D341Med (cell line): Measurements from ENCODE around the gene TMEM151B.

Experiments used
- DNase-seq: peaks from one replicate; pipeline ENCODE4 v3.0.0; 2012; ENCODE audit warnings: low spot score

TMEM151B gene

GRCh38 chr6:44232676-44233566 is 37.3 kb upstream of the TMEM151B start:
- no peak for DNase-seq

GRCh38 chr6:44233567-44234100 is 36.6 kb upstream of the TMEM151B start:
- DNase-seq, result no peak

GRCh38 chr6:44234101-44235025 is 35.9 kb upstream of the TMEM151B start:
- peak; percentile 77 for DNase-seq

- DNase-seq, result no peak
Measured at GRCh38 chr6:44235269-44235668, 35.0 kb upstream of the TMEM151B start.

- DNase-seq, result no peak
Measured at GRCh38 chr6:44235891-44236516, 34.2 kb upstream of the TMEM151B start.

GRCh38 chr6:44237021-44237812 is 33.0 kb upstream of the TMEM151B start:
- DNase-seq, result peak; percentile 83

- peak; percentile 91 for DNase-seq
Measured at GRCh38 chr6:44237813-44238433, 32.3 kb upstream of the TMEM151B start.

- no peak for DNase-seq
Measured at GRCh38 chr6:44238687-44239350, 31.4 kb upstream of the TMEM151B start.

- DNase-seq, result peak; percentile 64
Measured at GRCh38 chr6:44243345-44243744, 26.9 kb upstream of the TMEM151B start.

GRCh38 chr6:44245391-44245911 is 24.8 kb upstream of the TMEM151B start:
- no peak for DNase-seq

- DNase-seq, result peak; percentile 87
Measured at GRCh38 chr6:44245912-44246662, 24.2 kb upstream of the TMEM151B start.

GRCh38 chr6:44246663-44247337 is 23.4 kb upstream of the TMEM151B start, which contains the start of gene HSP90AB1:
HSP90AB1 (plus strand) TSS chr6:44247101; CDS start chr6:44248630, 1,529 bp downstream.
- DNase-seq, result peak; percentile 92

- DNase-seq, result peak; percentile 66
Measured at GRCh38 chr6:44247338-44248302, 22.6 kb upstream of the TMEM151B start.

GRCh38 chr6:44248579-44248978 is 21.7 kb upstream of the TMEM151B start:
- no peak for DNase-seq

GRCh38 chr6:44249082-44249748 is 21.0 kb upstream of the TMEM151B start:
- no peak for DNase-seq

GRCh38 chr6:44250067-44250717 is 20.1 kb upstream of the TMEM151B start:
- no peak for DNase-seq
